WERI-Rb-1 (cell line): ENCODE results near the gene PAQR9.

Source experiments
- DNase-seq: peaks from one replicate; pipeline ENCODE4 v3.0.0-alpha.2; 2020
- H3K27ac ChIP-seq: fragments of 250-450 bp; sonication (Bioruptor Pico); 2 replicates; pipeline ENCODE4 v1.5.1; 2020; ENCODE audit warnings: mild to moderate bottlenecking, moderate library complexity
- H3K27me3 ChIP-seq: fragments of 250-450 bp; sonication (Bioruptor Pico); 2 replicates; pipeline ENCODE4 v1.5.1; 2021; ENCODE audit warnings: mild to moderate bottlenecking, low read depth, moderate library complexity; ENCODE audit not compliant: insufficient read depth, severe bottlenecking
- H3K36me3 ChIP-seq: fragments of 250-450 bp; sonication (Bioruptor Pico); 2 replicates; pipeline ENCODE4 v1.5.1; 2020; ENCODE audit warnings: mild to moderate bottlenecking, moderate library complexity
- H3K4me3 ChIP-seq: 2 replicates; pipeline ENCODE4 v1.5.1; 2011; ENCODE audit warnings: low read depth, mild to moderate bottlenecking, control low read depth, low read length
- H3K9me3 ChIP-seq: fragments of 250-450 bp; sonication (Bioruptor Pico); 2 replicates; pipeline ENCODE4 v1.5.1; 2021; ENCODE audit warnings: mild to moderate bottlenecking, moderate library complexity; ENCODE audit not compliant: severe bottlenecking
- TF ChIP-seq, protein P1 (sequence below): IDR thresholded peaks from 2 replicates; pipeline ENCODE4 v1.5.1; 2011; ENCODE audit warnings: low read depth, mild to moderate bottlenecking, control low read depth, inconsistent platforms, low read length

Gene PAQR9

DNA sequence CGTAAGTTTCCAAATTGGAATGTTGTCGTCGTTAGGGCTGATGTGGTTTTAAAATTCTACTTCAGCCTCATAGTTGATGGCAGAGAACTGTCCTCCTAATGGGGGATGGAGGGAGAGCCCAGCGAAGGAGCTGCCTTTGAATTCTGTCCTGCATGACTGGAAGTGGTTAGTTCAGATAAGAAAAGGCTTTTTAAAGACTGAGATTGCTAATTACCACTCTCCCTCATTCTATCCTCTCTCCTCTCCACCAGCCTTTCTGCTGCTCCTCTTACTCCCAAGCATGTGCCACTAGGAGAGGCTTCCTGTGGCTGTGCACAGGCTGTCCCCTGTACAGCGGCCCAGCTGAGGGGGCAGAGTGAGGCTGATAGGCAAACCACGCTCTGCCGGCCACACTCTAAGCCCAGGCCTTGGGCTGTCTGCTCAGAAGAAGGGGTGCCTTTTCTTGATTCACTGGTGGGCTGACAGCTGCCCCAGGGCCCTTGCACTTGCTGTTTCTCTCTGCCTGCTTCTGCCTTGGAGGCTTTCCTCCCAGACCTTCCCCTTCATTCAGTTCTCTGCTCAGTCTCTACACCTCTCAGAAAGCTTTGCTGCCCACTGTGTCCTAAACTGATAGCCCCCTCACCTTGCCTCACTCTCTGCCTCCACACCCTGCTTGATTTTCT lies 8.7 kb upstream of the PAQR9 start:
- Histone ChIP-seq H3K27me3 (no peaks in the 10 kb centered on the region), H3K9me3 (no peaks in the 10 kb centered on the region), H3K27ac (no peak overlapping the region), H3K36me3 (no peaks in the 10 kb centered on the region), H3K4me3 (no peak overlapping the region)
- TF ChIP-seq, protein P1, sequence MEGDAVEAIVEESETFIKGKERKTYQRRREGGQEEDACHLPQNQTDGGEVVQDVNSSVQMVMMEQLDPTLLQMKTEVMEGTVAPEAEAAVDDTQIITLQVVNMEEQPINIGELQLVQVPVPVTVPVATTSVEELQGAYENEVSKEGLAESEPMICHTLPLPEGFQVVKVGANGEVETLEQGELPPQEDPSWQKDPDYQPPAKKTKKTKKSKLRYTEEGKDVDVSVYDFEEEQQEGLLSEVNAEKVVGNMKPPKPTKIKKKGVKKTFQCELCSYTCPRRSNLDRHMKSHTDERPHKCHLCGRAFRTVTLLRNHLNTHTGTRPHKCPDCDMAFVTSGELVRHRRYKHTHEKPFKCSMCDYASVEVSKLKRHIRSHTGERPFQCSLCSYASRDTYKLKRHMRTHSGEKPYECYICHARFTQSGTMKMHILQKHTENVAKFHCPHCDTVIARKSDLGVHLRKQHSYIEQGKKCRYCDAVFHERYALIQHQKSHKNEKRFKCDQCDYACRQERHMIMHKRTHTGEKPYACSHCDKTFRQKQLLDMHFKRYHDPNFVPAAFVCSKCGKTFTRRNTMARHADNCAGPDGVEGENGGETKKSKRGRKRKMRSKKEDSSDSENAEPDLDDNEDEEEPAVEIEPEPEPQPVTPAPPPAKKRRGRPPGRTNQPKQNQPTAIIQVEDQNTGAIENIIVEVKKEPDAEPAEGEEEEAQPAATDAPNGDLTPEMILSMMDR = no peak
- no peak for DNase-seq

DNA sequence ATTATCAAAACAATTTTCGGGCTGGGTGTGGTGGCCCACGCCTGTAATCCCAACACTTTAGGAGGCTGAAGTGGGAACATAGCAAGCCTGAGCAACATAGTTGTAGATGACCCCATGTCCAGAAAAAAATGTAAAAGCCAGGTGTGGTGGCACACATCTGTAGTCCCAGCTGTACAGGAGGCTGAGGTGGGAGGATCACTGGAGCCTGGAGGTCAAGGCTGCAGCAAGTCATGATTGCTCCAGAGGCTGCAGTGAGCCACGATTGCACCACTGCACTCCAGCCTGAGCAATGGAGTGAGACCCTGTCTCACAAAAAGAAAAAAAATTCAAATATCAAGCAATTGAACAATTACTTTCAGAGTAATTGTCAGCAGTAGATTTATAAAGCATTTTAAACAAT lies 8.0 kb upstream of the PAQR9 start:
- no peak overlapping the region for H3K27ac ChIP-seq
- no peak overlapping the region for H3K4me3 ChIP-seq
- no peaks in the 10 kb centered on the region for H3K9me3 ChIP-seq
- no peak for DNase-seq
- H3K27me3 ChIP-seq = no peaks in the 10 kb centered on the region
- TF ChIP-seq, protein P1 = no peak
- no peaks in the 10 kb centered on the region for H3K36me3 ChIP-seq

DNA sequence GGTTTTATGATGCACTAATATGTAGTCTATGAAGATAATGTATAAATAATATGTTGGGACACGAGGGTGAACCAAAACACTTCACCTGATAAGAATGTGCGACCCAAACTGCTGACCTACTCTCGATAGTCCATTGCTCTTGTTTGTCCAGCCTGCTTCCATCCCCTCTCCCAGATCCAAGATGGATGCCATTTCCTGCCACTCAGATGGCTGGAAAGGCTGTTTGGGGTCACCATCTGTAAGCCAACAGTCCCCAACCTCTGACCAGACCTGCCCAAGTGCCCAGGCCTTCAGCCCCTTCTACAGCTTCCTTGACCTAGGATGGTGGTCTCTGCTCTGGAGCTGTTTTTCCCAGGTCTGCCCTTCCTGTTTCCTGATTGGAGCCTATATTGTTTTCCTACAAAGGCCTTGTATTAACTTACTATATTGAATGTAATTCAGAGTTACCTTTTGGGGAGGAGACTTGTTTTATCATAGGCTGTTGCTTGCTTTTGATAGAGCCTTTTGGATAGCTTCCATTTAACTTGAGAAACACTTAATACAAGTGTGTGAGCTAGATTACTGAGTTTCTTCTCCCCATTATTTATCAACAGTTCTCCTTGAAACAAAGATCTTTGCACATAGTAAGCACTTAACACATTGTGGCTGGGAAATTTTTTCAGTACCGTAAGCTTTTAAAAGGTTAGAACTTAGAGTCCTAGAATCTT lies 5.0 kb upstream of the PAQR9 start:
- Histone ChIP-seq H3K27ac (no peak overlapping the region), H3K36me3 (no peaks in the 10 kb centered on the region)
- DNase-seq = no peak

DNA sequence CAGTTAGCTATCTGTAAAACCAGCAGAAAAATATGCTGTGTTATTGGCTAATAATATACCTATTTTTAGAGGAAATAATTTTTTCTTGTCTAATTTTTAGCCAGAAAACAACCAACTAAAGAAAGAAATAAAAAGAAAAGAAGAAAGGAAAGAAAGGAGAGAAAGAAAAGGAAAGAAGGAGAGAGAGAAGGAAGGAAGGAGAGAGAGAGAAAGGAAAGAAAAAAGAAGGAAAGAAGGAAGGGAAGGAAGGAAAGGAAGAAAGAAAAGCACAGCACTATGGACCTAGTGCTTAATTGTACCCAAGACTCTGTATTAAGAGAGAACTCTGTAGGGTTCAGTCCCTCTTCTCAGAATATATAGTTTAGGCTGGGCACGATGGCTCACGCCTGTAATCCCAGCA lies 3.3 kb upstream of the PAQR9 start:
- no peaks in the 10 kb centered on the region for H3K27me3 ChIP-seq
- H3K36me3 ChIP-seq = no peaks in the 10 kb centered on the region
- no peak overlapping the region for H3K27ac ChIP-seq
- peaks cover 5% of the 10 kb centered on the region for H3K9me3 ChIP-seq
- H3K4me3 ChIP-seq = no peak overlapping the region
- TF ChIP-seq, protein P1 = no peak
- no peak for DNase-seq

More for the DNA sequence above, 5.0 kb upstream of the PAQR9 start:
- Histone ChIP-seq H3K4me3 (no peak overlapping the region), H3K9me3 (no peaks in the 10 kb centered on the region), H3K27me3 (no peaks in the 10 kb centered on the region)
- TF ChIP-seq, protein P1 = no peak

DNA sequence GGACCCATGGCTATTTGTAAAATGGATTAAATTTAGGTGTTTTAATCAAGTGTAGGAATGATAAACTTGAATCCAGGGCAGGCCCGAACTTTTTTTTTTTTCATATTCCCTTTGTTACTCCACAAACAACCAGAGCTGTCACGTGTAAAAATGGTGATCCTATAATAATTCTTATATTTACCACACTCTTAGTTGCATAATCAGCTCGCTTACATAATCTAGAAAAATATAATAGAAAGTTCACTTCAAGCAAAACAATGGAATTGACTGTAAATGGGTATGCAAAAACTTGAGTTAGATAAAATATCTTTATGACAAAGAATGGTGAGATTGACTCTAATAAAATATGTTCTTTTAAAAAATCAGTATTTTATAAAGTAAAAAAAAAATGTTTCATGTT lies 2.1 kb upstream of the PAQR9 start:
- Histone ChIP-seq H3K27ac (no peak overlapping the region), H3K27me3 (no peaks in the 10 kb centered on the region)
- TF ChIP-seq, protein P1 = no peak

More for the DNA sequence above, 2.1 kb upstream of the PAQR9 start:
- Histone ChIP-seq H3K4me3 (no peak overlapping the region), H3K36me3 (no peaks in the 10 kb centered on the region), H3K9me3 (peaks cover 5% of the 10 kb centered on the region)
- DNase-seq = no peak
